Tibial artery (tissue), 4 donors: ENCODE results near the gene MIDN.
A peak's percentile ranks its signal among the peaks of the same experiment; 100 is the strongest.

Experiments used
- DNase-seq, 2 donors: peaks; one replicate each; pipeline ENCODE4 v3.0.0-alpha.2; 2019
- H3K27ac ChIP-seq, 2 donors: fragments of 200-600 bp; sonication (generic) in 1 of 2; 1 replicate in 1 of 2; 2 replicates in 1 of 2; pipeline ENCODE4 v1.5.1; 2018 to 2019; ENCODE audit warnings: mild to moderate bottlenecking in 1 of 2
- H3K27me3 ChIP-seq, 2 donors: fragments of 200-600 bp; sonication (generic) in 1 of 2; one replicate each; pipeline versions ENCODE4 v1.5.1 to v1.6.0; 2016 to 2019
- H3K36me3 ChIP-seq, 3 donors: fragments of 200-600 bp; sonication (generic) in 2 of 3; one replicate each; pipeline ENCODE4 v1.5.1; 2016 to 2019; ENCODE audit warnings: mild to moderate bottlenecking in 2 of 3
- H3K4me1 ChIP-seq, 4 donors: fragments of 200-600 bp; sonication (generic) in 2 of 4; 1 replicate in 3 of 4; 2 replicates in 1 of 4; pipeline ENCODE4 v1.5.1; 2016 to 2019
- H3K4me3 ChIP-seq, 2 donors: fragments of 200-600 bp; sonication (generic) in 1 of 2; 1 replicate in 1 of 2; 2 replicates in 1 of 2; pipeline ENCODE4 v1.5.1; 2018 to 2019; ENCODE audit warnings: mild to moderate bottlenecking in 2 of 2
- H3K9me3 ChIP-seq, 3 donors: fragments of 200-600 bp; sonication (generic) in 1 of 3; one replicate each; pipeline ENCODE4 v1.5.1; 2016 to 2019
- intact Hi-C: fragments of 100-400 bp; cut with DNase I; formaldehyde crosslinking; loops from one replicate; pipeline ENCODE4 v1.15.0; 2023; ENCODE audit warnings: low total_unique reads
- TF ChIP-seq, protein P1 (sequence below), 2 experiments: fragments of 200-600 bp in 1 of 2; fragments of 450-650 bp in 1 of 2; IDR thresholded peaks; one replicate each; pipeline ENCODE4 v1.5.1; 2017 to 2019; ENCODE audit warnings: antibody characterized with exemption in 2 of 2, mild to moderate bottlenecking in 1 of 2, moderate library complexity in 1 of 2

The MIDN gene

DNA sequence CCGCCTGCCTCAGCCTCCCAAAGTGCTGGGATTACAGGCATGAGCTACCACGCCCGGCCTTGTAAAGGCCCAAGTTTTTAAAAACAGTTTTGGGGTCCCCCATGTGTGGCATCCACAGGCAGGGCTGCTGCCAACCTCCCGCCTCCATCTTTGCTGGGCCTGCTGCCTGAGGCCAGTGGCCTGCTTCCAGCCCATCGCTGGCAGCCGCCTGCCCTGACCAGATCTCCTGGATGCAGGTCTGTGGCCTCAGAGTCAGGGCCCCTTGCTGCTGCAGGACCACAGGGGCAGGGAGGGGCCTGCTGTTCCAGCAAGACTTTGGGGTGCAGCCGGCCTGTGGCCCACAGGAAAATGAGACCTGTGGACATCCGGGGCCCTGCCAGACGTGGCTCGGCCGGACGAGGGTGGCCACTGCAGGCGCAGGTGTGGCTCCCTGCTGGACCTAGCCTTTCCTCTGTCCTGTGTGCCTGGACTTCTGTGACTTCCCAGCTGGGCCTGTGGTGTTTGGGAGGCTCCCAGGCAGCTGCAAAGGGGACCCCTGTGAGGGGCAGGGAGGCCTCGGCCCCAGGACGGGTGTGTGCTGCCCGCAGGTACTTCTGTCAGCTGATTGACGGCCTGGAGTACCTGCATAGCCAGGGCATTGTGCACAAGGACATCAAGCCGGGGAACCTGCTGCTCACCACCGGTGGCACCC lies 28.5 kb upstream of the MIDN start:
- TF ChIP-seq, protein P1, sequence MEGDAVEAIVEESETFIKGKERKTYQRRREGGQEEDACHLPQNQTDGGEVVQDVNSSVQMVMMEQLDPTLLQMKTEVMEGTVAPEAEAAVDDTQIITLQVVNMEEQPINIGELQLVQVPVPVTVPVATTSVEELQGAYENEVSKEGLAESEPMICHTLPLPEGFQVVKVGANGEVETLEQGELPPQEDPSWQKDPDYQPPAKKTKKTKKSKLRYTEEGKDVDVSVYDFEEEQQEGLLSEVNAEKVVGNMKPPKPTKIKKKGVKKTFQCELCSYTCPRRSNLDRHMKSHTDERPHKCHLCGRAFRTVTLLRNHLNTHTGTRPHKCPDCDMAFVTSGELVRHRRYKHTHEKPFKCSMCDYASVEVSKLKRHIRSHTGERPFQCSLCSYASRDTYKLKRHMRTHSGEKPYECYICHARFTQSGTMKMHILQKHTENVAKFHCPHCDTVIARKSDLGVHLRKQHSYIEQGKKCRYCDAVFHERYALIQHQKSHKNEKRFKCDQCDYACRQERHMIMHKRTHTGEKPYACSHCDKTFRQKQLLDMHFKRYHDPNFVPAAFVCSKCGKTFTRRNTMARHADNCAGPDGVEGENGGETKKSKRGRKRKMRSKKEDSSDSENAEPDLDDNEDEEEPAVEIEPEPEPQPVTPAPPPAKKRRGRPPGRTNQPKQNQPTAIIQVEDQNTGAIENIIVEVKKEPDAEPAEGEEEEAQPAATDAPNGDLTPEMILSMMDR (IDR thresholded peaks at IDR 0.05) = no peak
- no peaks in the 10 kb centered on the region for H3K9me3 ChIP-seq
- DNase-seq = no peak
- H3K27me3 ChIP-seq = no peaks in the 10 kb centered on the region
- peaks cover 9 to 79% (median 65%) of the 10 kb centered on the region in 4 donors for H3K4me1 ChIP-seq
- H3K36me3 ChIP-seq = peaks cover 28 to 53% (median 46%) of the 10 kb centered on the region in 3 donors
- peak overlapping the region in 1 of 2 donors; percentile 94 for H3K27ac ChIP-seq
- no peak overlapping the region for H3K4me3 ChIP-seq
- intact Hi-C loops = no loop called here

DNA sequence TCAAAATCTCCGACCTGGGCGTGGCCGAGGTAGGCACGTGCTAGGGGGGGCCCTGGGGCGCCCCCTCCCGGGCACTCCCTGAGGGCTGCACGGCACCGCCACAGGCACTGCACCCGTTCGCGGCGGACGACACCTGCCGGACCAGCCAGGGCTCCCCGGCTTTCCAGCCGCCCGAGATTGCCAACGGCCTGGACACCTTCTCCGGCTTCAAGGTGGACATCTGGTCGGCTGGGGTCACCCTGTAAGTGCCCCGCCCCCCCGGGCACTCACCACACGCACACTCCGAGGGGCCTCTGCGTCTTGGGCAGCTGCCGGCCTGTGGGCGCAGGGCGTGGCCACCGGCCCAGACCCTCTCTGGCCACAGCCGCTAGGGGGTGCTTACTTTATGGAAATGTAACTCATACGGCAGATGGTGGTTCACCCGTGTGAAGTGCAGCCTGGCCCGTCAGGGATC lies 27.9 kb upstream of the MIDN start:
- H3K36me3 ChIP-seq = peaks cover 28 to 58% (median 49%) of the 10 kb centered on the region in 3 donors
- peaks cover 7 to 73% (median 59%) of the 10 kb centered on the region in 4 donors for H3K4me1 ChIP-seq
- no peak for DNase-seq

DNA sequence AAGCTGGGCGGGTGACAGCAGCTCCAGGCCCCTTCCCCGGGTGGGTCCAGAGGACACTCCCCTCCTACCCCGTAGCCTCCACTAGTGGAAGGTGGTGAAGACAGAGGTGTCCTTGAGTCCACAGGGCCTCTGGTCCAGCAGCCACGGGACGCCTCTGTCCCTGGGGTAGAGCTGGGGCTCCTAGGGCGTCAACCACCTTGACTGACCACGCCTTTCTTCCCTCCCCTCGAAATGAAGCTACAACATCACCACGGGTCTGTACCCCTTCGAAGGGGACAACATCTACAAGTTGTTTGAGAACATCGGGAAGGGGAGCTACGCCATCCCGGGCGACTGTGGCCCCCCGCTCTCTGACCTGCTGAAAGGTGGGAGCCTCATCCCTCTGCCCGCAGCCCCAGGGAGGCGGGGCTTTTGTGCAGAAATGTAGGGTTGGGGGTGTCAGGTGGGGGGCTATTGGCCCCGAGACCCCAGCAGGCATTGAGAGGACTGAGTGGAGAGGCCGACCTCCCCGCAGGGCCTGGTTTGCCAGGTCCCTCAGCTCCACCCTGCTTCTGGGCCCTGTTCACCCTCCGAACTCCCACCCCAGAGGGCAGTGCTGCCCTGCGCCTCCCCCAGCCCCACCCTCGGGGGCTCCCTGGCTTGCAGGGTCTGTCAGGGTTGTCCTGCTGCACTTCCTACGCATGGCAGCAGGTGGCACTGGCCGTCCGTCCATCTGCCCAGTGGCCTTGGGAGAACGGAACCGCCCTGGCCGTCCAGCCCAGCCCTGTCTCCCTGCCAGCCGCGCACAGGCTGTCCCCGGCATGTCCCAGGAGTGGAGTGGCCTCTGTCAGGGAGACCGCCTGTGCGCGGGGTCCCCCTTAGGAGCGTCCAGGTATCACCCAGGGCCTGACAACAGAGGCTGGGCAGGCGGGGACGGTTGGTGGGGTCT lies 27.1 kb upstream of the MIDN start:
- TF ChIP-seq, protein P1 (IDR thresholded peaks at IDR 0.05) = peak; percentile 59 to 65
- intact Hi-C loops = no loop called here
- DNase-seq = peak in 1 of 2 donors; percentile 89
- no peak overlapping the region for H3K4me3 ChIP-seq
- H3K9me3 ChIP-seq = no peaks in the 10 kb centered on the region
- peaks cover 5 to 66% (median 51%) of the 10 kb centered on the region in 4 donors for H3K4me1 ChIP-seq
- no peaks in the 10 kb centered on the region for H3K27me3 ChIP-seq
- H3K27ac ChIP-seq = peak overlapping the region; percentile 21 to 94
- H3K36me3 ChIP-seq = peaks cover 33 to 66% (median 57%) of the 10 kb centered on the region in 3 donors

More for the DNA sequence above, 27.9 kb upstream of the MIDN start:
- Histone ChIP-seq H3K27me3 (no peaks in the 10 kb centered on the region), H3K4me3 (no peak overlapping the region), H3K9me3 (no peaks in the 10 kb centered on the region), H3K27ac (peak overlapping the region; percentile 21 to 94)
- TF ChIP-seq, protein P1 (IDR thresholded peaks at IDR 0.05) = no peak
- intact Hi-C loops = no loop called here

DNA sequence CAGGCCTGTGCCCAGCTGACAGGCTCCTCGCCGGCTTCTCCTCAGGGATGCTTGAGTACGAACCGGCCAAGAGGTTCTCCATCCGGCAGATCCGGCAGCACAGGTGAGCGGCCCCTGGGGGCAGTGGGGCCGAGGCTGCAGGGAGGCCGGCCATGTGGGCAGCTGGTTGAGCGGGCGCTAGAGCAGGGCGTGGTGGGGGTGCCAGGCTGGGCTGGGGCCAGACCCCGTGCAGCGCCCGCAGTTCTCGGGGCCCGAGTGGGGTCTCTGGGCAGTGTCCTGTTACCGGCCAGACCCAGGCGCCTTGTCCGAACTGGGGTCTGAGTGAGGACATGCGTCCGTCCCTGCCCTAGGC lies 26.5 kb upstream of the MIDN start:
- Histone ChIP-seq H3K4me3 (no peak overlapping the region), H3K27me3 (no peaks in the 10 kb centered on the region), H3K27ac (peak overlapping the region; percentile 11 to 94), H3K9me3 (no peaks in the 10 kb centered on the region), H3K36me3 (peaks cover 40 to 72% (median 62%) of the 10 kb centered on the region in 3 donors), H3K4me1 (peaks cover 5 to 60% (median 45%) of the 10 kb centered on the region in 4 donors)
- no peak for DNase-seq
- intact Hi-C loops = no loop called here
- TF ChIP-seq, protein P1 (IDR thresholded peaks at IDR 0.05) = no peak

DNA sequence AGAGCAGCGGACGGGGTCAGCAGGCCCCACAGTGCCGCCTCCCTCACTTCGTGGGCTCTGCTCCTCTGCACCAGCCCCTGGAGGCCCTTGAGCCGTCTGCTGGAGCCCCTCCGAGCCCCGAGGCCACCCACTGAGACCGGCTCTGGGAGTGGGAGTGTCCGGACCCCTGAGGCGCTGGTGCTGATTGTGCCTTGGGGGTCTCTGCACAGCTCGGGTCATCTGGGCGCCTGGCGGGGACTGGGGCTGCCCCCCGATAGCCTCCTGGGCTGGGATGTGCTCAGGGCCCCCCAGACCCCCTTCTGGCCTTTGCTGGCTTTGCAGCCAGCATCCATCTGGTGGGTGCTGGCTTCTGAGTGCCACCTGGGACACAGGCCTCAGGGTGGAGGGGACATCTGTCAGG lies 26.0 kb upstream of the MIDN start:
- H3K27me3 ChIP-seq = no peaks in the 10 kb centered on the region
- no peak for DNase-seq
- H3K4me3 ChIP-seq = no peak overlapping the region
- H3K36me3 ChIP-seq = peaks cover 41 to 77% (median 67%) of the 10 kb centered on the region in 3 donors
- TF ChIP-seq, protein P1 (IDR thresholded peaks at IDR 0.05) = no peak
- intact Hi-C loops = no loop called here
- peak overlapping the region in 1 of 2 donors; percentile 94 for H3K27ac ChIP-seq
- H3K9me3 ChIP-seq = no peaks in the 10 kb centered on the region
- H3K4me1 ChIP-seq = peaks cover 5 to 54% (median 40%) of the 10 kb centered on the region in 4 donors
